ENCODE data around the gene CSTA. TPM values are rescaled to one million over a fixed set of nuclear protein-coding genes. Genes with fewer than 3 reads are reported as not detected.
A peak's percentile ranks its signal among the peaks of the same experiment; 100 is the strongest.

The CSTA gene
- total RNA-seq, 2 donors from 2014 or later: 14.5 to 25.7 TPM

GRCh38 chr3:122305818-122306621, 19.0 kb upstream of the CSTA start:
- H3K27ac ChIP-seq: no peak overlapping the region
- no peaks in the 10 kb centered on the region for H3K9me3 ChIP-seq
- DNase-seq (ENCODE audit: low spot score): peak; percentile 28
- intact Hi-C loops (cut with DNase I): no loop called here
- 33% methylated on average over 3 of the region's 3 CpGs for WGBS
- H3K27me3 ChIP-seq (replicated peaks; ENCODE audit: insufficient read depth): no peaks in the 10 kb centered on the region
- no peaks in the 10 kb centered on the region for H3K36me3 ChIP-seq
- TF ChIP-seq POLR2AphosphoS5 (IDR thresholded peaks at IDR 0.05) (peak; percentile 20), CTCF (IDR thresholded peaks at IDR 0.05) (peak in 2 of 4 experiments; percentile 40 to 53), POLR2A (IDR thresholded peaks at IDR 0.05) (no peak)
- H3K4me1 ChIP-seq (replicated peaks): no peaks in the 10 kb centered on the region
- H3K4me3 ChIP-seq: no peak overlapping the region

GRCh38 chr3:122306622-122306953, 18.5 kb upstream of the CSTA start:
- intact Hi-C loops (cut with DNase I): no loop called here
- no peak overlapping the region for H3K27ac ChIP-seq
- WGBS: 51% methylated on average over 2 of the region's 2 CpGs

GRCh38 chr3:122307094-122307687, 17.9 kb upstream of the CSTA start:
- 91% methylated on average over 4 of the region's 4 CpGs for WGBS

More at GRCh38 chr3:122306622-122306953, 18.5 kb upstream of the CSTA start:
- no peaks in the 10 kb centered on the region for H3K9me3 ChIP-seq
- no peaks in the 10 kb centered on the region for H3K27me3 ChIP-seq (replicated peaks; ENCODE audit: insufficient read depth)
- TF ChIP-seq POLR2A (IDR thresholded peaks at IDR 0.05) (no peak), POLR2AphosphoS5 (IDR thresholded peaks at IDR 0.05) (no peak), CTCF (IDR thresholded peaks at IDR 0.05) (no peak)
- H3K4me1 ChIP-seq (replicated peaks): no peaks in the 10 kb centered on the region
- H3K36me3 ChIP-seq: no peaks in the 10 kb centered on the region
- no peak overlapping the region for H3K4me3 ChIP-seq
- DNase-seq (ENCODE audit: low spot score): no peak

GRCh38 chr3:122307976-122308375, 17.1 kb upstream of the CSTA start:
- Histone ChIP-seq H3K27ac (no peak overlapping the region), H3K9me3 (no peaks in the 10 kb centered on the region), H3K36me3 (no peaks in the 10 kb centered on the region), H3K4me1 (replicated peaks) (no peaks in the 10 kb centered on the region), H3K4me3 (no peak overlapping the region), H3K27me3 (replicated peaks; ENCODE audit: insufficient read depth) (no peaks in the 10 kb centered on the region)
- intact Hi-C loops (cut with DNase I): no loop called here
- no peak for DNase-seq (ENCODE audit: low spot score)
- no peak for TF ChIP-seq POLR2A (IDR thresholded peaks at IDR 0.05)

More at GRCh38 chr3:122307094-122307687, 17.9 kb upstream of the CSTA start:
- no peaks in the 10 kb centered on the region for H3K9me3 ChIP-seq
- no peak for TF ChIP-seq CTCF (IDR thresholded peaks at IDR 0.05)
- TF ChIP-seq POLR2A (IDR thresholded peaks at IDR 0.05): no peak
- TF ChIP-seq POLR2AphosphoS5 (IDR thresholded peaks at IDR 0.05): no peak
- H3K4me3 ChIP-seq: no peak overlapping the region
- H3K36me3 ChIP-seq: no peaks in the 10 kb centered on the region
- no peaks in the 10 kb centered on the region for H3K27me3 ChIP-seq (replicated peaks; ENCODE audit: insufficient read depth)
- H3K4me1 ChIP-seq (replicated peaks): no peaks in the 10 kb centered on the region
- no peak for DNase-seq (ENCODE audit: low spot score)
- intact Hi-C loops (cut with DNase I): no loop called here
- H3K27ac ChIP-seq: no peak overlapping the region

- Histone ChIP-seq H3K4me1 (replicated peaks) (no peaks in the 10 kb centered on the region), H3K27ac (no peak overlapping the region), H3K4me3 (no peak overlapping the region), H3K36me3 (no peaks in the 10 kb centered on the region), H3K9me3 (no peaks in the 10 kb centered on the region), H3K27me3 (replicated peaks; ENCODE audit: insufficient read depth) (no peaks in the 10 kb centered on the region)
- no peak for DNase-seq (ENCODE audit: low spot score)
- intact Hi-C loops (cut with DNase I): no loop called here
- 26% methylated on average over 1 of the region's 1 CpG for WGBS
- TF ChIP-seq POLR2AphosphoS5 (IDR thresholded peaks at IDR 0.05) (peak; percentile 28), POLR2A (IDR thresholded peaks at IDR 0.05) (no peak)
Measured at GRCh38 chr3:122310361-122310760, 14.7 kb upstream of the CSTA start.

GRCh38 chr3:122312826-122313225, 12.2 kb upstream of the CSTA start:
- H3K36me3 ChIP-seq: no peaks in the 10 kb centered on the region
- no peak for DNase-seq (ENCODE audit: low spot score)
- no peaks in the 10 kb centered on the region for H3K27me3 ChIP-seq (replicated peaks; ENCODE audit: insufficient read depth)
- H3K9me3 ChIP-seq: no peaks in the 10 kb centered on the region
- H3K4me3 ChIP-seq: no peak overlapping the region
- intact Hi-C loops (cut with DNase I): no loop called here
- H3K27ac ChIP-seq: no peak overlapping the region
- TF ChIP-seq POLR2A (IDR thresholded peaks at IDR 0.05): no peak
- no peak for TF ChIP-seq POLR2AphosphoS5 (IDR thresholded peaks at IDR 0.05)
- no peak for TF ChIP-seq CTCF (IDR thresholded peaks at IDR 0.05)
- H3K4me1 ChIP-seq (replicated peaks): no peaks in the 10 kb centered on the region
